Naive thymus-derived CD4-positive, alpha-beta T cell (primary cell): ENCODE data around the gene MRPL49. TPM values are rescaled to one million over a fixed set of nuclear protein-coding genes. Genes with fewer than 3 reads are reported as not detected.
A peak's percentile ranks its signal among the peaks of the same experiment; 100 is the strongest.

ENCODE experiments used
- ATAC-seq: fragments of 150-1000 bp; cut with Tn5 transposase; 2 replicates; pipeline ENCODE4 v1.10.0; 2021; ENCODE audit warnings: mild to moderate bottlenecking, moderate library complexity
- CTCF ChIA-PET: fragments of 350-600 bp; sonication (Branson Sonifier 250); formaldehyde crosslinking; loops from one replicate; lab custom pipeline; 2021; ENCODE audit warnings: antibody characterized with exemption; lab: Charles Lee
- POLR2A ChIA-PET: fragments of 350-600 bp; sonication (Branson Sonifier 250); formaldehyde crosslinking; loops from one replicate; lab custom pipeline; 2021; ENCODE audit warnings: antibody characterized with exemption, inconsistent platforms; lab: Charles Lee
- DNase-seq, 9 donors: peaks; one replicate each; pipeline versions ENCODE4 v3.0.0 to v3.0.0-alpha.2; 2020 to 2022; ENCODE audit warnings: mixed read lengths in 1 of 9
- H3K27ac ChIP-seq: one replicate; pipeline ENCODE4 v1.7.0; 2013; ENCODE audit warnings: mild to moderate bottlenecking, low read depth, low read length, moderate library complexity
- H3K27me3 ChIP-seq, 2 donors: one replicate each; pipeline ENCODE4 v1.7.0; 2013; ENCODE audit warnings: low read length in 2 of 2, mild to moderate bottlenecking in 2 of 2, moderate library complexity in 2 of 2; ENCODE audit not compliant: control insufficient read depth in 2 of 2, insufficient read depth in 2 of 2
- H3K36me3 ChIP-seq, 3 experiments: 1 replicate in 2 of 3; 2 replicates in 1 of 3; pipeline ENCODE4 v1.7.0; 2013; ENCODE audit warnings: low read length in 3 of 3, mild to moderate bottlenecking in 3 of 3, moderate library complexity in 1 of 3; ENCODE audit not compliant: insufficient read depth in 3 of 3, control insufficient read depth in 2 of 3
- H3K4me1 ChIP-seq, 2 donors: one replicate each; pipeline ENCODE4 v1.7.0; 2013; ENCODE audit warnings: low read length in 2 of 2, mild to moderate bottlenecking in 2 of 2, moderate library complexity in 1 of 2; ENCODE audit not compliant: control insufficient read depth in 2 of 2, insufficient read depth in 2 of 2
- H3K4me3 ChIP-seq: 2 replicates; pipeline ENCODE4 v1.7.0; 2013; ENCODE audit warnings: mild to moderate bottlenecking, low read length
- H3K9me3 ChIP-seq, 3 experiments: 1 replicate in 2 of 3; 2 replicates in 1 of 3; pipeline ENCODE4 v1.7.0; 2013; ENCODE audit warnings: low read length in 3 of 3; ENCODE audit not compliant: control insufficient read depth in 2 of 3
- H3K27ac Mint-ChIP-seq, 9 donors: one replicate each; pipeline ENCODE4 v1.8.0; 2020 to 2022; ENCODE audit warnings: mixed read lengths in 9 of 9, mild to moderate bottlenecking in 8 of 9, moderate library complexity in 5 of 9, inconsistent platforms in 2 of 9
- H3K27me3 Mint-ChIP-seq, 5 donors: one replicate each; pipeline ENCODE4 v1.8.0; 2021 to 2022; ENCODE audit warnings: mixed read lengths in 5 of 5, mild to moderate bottlenecking in 1 of 5
- H3K36me3 Mint-ChIP-seq, 5 donors: one replicate each; pipeline ENCODE4 v1.8.0; 2020 to 2022; ENCODE audit warnings: mixed read lengths in 5 of 5, mild to moderate bottlenecking in 3 of 5, inconsistent platforms in 1 of 5
- H3K4me1 Mint-ChIP-seq, 7 donors: one replicate each; pipeline ENCODE4 v1.8.0; 2020 to 2022; ENCODE audit warnings: mixed read lengths in 7 of 7, mild to moderate bottlenecking in 3 of 7, inconsistent platforms in 1 of 7
- H3K4me3 Mint-ChIP-seq, 10 donors: one replicate each; pipeline ENCODE4 v1.8.0; 2020 to 2022; ENCODE audit warnings: mild to moderate bottlenecking in 10 of 10, mixed read lengths in 10 of 10, moderate library complexity in 6 of 10, inconsistent platforms in 2 of 10
- H3K9me3 Mint-ChIP-seq, 11 donors: one replicate each; pipeline ENCODE4 v1.8.0; 2020 to 2022; ENCODE audit warnings: mixed read lengths in 11 of 11, mild to moderate bottlenecking in 4 of 11, inconsistent platforms in 1 of 11, moderate library complexity in 1 of 11
- intact Hi-C, 2 donors: fragments of 100-400 bp; cut with micrococcal nuclease; formaldehyde crosslinking; loops; one replicate each; pipeline ENCODE4 v1.15.1; 2023
- polyA plus RNA-seq, 2 donors: library from polyadenylated mRNA; unstranded; fragments of 300-500 nt; fragmentation: Illumina TruSeq; gene quantifications; one replicate each; pipeline ENCODE4 v1.2.3, GENCODE V29; 2021
- total RNA-seq, 6 experiments: library from RNA in 5 of 6; stranded (reverse) in 5 of 6; gene quantifications; 1 replicate in 5 of 6; 2 replicates in 1 of 6; pipeline ENCODE4 v1.2.3 and lab custom pipeline; 2021 to 2026

The MRPL49 gene
- total and polyA plus RNA-seq, 7 experiments from 2014 or later, result 38.1 to 102 (median 62.9) TPM

- Mint-ChIP-seq H3K27me3 (peaks cover 0 to 4% (median 0%) of the 10 kb centered on the region in 5 donors), H3K27ac (peak overlapping the region in 2 of 9 donors; percentile 10 to 36), H3K9me3 (peaks cover 0 to 8% (median 0%) of the 10 kb centered on the region in 11 donors), H3K4me3 (peak overlapping the region in 1 of 10 donors; percentile 25), H3K36me3 (peaks cover 0 to 22% (median 17%) of the 10 kb centered on the region in 5 donors), H3K4me1 (peaks cover 20 to 34% (median 27%) of the 10 kb centered on the region in 7 donors)
- ATAC-seq (no peak), DNase-seq (no peak)
- Histone ChIP-seq H3K27ac (no peak overlapping the region), H3K9me3 (no peaks in the 10 kb centered on the region), H3K4me1 (peaks cover 13 to 14% of the 10 kb centered on the region in 2 donors), H3K36me3 (peaks cover 0 to 43% (median 11%) of the 10 kb centered on the region in 3 experiments), H3K4me3 (no peak overlapping the region), H3K27me3 (no peaks in the 10 kb centered on the region)
- CTCF ChIA-PET, result no interaction called here
- POLR2A ChIA-PET, result interaction anchor here (0.6 to 3.2 kb wide), 3 partner anchors 34 to 325 kb away, joined by 3 to 22 read pairs (median 12); partner anchors contain the start of genes FAU, MRPL49 and SYVN1
- intact Hi-C loops, result loop anchor here in 1 of 2 donors (10.0 kb wide), 1 partner anchor 242 kb away; the partner anchor contains the start of gene CDC42BPG
Observed at GRCh38 chr11:65087216-65087615, 34.9 kb upstream of the MRPL49 start.

DNA sequence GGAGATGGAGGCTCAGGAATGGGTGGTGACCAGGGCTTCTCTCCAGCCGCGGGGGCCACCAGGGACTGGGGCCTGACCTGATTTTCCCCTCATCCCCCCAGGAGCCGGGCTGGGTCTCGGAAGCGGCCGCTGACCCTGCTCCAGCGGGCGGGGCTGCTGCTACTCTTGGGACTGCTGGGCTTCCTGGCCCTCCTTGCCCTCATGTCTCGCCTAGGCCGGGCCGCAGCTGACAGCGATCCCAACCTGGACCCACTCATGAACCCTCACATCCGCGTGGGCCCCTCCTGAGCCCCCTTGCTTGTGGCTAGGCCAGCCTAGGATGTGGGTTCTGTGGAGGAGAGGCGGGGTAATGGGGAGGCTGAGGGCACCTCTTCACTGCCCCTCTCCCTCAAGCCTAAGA, 34.3 kb upstream of the MRPL49 start:
- Mint-ChIP-seq H3K4me1 (peaks cover 20 to 33% (median 25%) of the 10 kb centered on the region in 7 donors), H3K27me3 (peaks cover 0 to 4% (median 0%) of the 10 kb centered on the region in 5 donors), H3K9me3 (peaks cover 0 to 8% (median 0%) of the 10 kb centered on the region in 11 donors), H3K4me3 (no peak overlapping the region), H3K27ac (peak overlapping the region in 1 of 9 donors; percentile 10), H3K36me3 (peaks cover 0 to 22% (median 17%) of the 10 kb centered on the region in 5 donors)
- Histone ChIP-seq H3K4me3 (no peak overlapping the region), H3K27me3 (no peaks in the 10 kb centered on the region), H3K4me1 (peaks cover 13 to 14% of the 10 kb centered on the region in 2 donors), H3K9me3 (no peaks in the 10 kb centered on the region), H3K27ac (no peak overlapping the region), H3K36me3 (peaks cover 0 to 43% (median 11%) of the 10 kb centered on the region in 3 experiments)
- CTCF ChIA-PET, result no interaction called here
- POLR2A ChIA-PET, result interaction anchor here (3.2 kb wide), 1 partner anchor 34 kb away, joined by 22 read pairs; the partner anchor contains the start of genes FAU and MRPL49
- intact Hi-C loops, result loop anchor here in 1 of 2 donors (10.0 kb wide), 1 partner anchor 243 kb away; the partner anchor contains the start of gene CDC42BPG
- DNase-seq, result no peak
- ATAC-seq, result no peak

GRCh38 chr11:65089621-65090020, 32.5 kb upstream of the MRPL49 start:
- POLR2A ChIA-PET, result interaction anchor here (0.8 to 1.4 kb wide), 2 partner anchors 14 to 27 kb away, joined by 3 to 4 read pairs; no protein-coding TSS in a partner anchor

DNA sequence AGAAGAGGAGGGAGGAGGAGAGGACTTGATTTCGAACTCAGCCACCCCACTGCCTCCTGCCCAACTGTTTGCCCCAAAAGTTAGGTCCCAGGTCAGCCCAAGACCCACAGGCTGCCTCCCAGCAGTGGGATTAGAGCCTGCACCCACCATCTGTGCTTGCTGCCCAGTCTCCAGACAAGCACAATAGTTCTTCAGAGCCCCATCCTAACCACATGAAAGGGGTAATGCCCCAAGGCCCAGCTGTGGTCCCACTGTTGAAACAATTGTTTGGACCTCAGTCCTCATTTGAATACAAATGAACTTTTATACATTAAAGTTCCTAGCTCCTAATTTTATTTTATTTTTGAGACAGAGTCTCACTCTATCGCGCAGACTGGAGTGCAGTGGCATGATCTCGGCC, 31.5 kb upstream of the MRPL49 start:
- Histone ChIP-seq H3K27me3 (no peaks in the 10 kb centered on the region), H3K36me3 (peaks cover 0 to 41% (median 6%) of the 10 kb centered on the region in 3 experiments), H3K9me3 (no peaks in the 10 kb centered on the region), H3K27ac (no peak overlapping the region), H3K4me3 (no peak overlapping the region), H3K4me1 (peaks cover 1% of the 10 kb centered on the region in 2 donors)
- ChIA-PET POLR2A (interaction anchor here (1.1 to 1.6 kb wide), 3 partner anchors 13 to 44 kb away, joined by 4 to 5 read pairs (median 4); partner anchors contain the start of gene SYVN1), CTCF (interaction anchor here (0.8 to 1.3 kb wide), 2 partner anchors 18 to 23 kb away, joined by 3 read pairs; no protein-coding TSS in a partner anchor)
- Mint-ChIP-seq H3K27me3 (no peaks in the 10 kb centered on the region), H3K9me3 (no peaks in the 10 kb centered on the region), H3K4me3 (no peak overlapping the region), H3K4me1 (peaks cover 4 to 7% (median 5%) of the 10 kb centered on the region in 7 donors), H3K36me3 (peaks cover 0 to 20% (median 10%) of the 10 kb centered on the region in 5 donors), H3K27ac (no peak overlapping the region)
- intact Hi-C loops, result no loop called here
- DNase-seq (no peak), ATAC-seq (no peak)

More at GRCh38 chr11:65089621-65090020, 32.5 kb upstream of the MRPL49 start:
- no peak overlapping the region for H3K4me3 ChIP-seq
- CTCF ChIA-PET, result interaction anchor here (1.2 to 1.3 kb wide), 2 partner anchors 24 to 29 kb away, joined by 3 to 4 read pairs; no protein-coding TSS in a partner anchor
- no peaks in the 10 kb centered on the region for H3K9me3 ChIP-seq
- no peaks in the 10 kb centered on the region for H3K27me3 ChIP-seq
- peaks cover 0 to 3% (median 0%) of the 10 kb centered on the region in 11 donors for H3K9me3 Mint-ChIP-seq
- H3K36me3 ChIP-seq, result peaks cover 0 to 43% (median 11%) of the 10 kb centered on the region in 3 experiments
- ATAC-seq (no peak), DNase-seq (no peak)
- peaks cover 0 to 22% (median 12%) of the 10 kb centered on the region in 5 donors for H3K36me3 Mint-ChIP-seq
- intact Hi-C loops, result loop anchor here in 1 of 2 donors (10.0 kb wide), 1 partner anchor 245 kb away; the partner anchor contains the start of gene CDC42BPG
- H3K4me3 Mint-ChIP-seq, result no peak overlapping the region
- H3K27ac Mint-ChIP-seq, result no peak overlapping the region
- peaks cover 7 to 15% (median 12%) of the 10 kb centered on the region in 7 donors for H3K4me1 Mint-ChIP-seq
- H3K27ac ChIP-seq, result no peak overlapping the region
- H3K27me3 Mint-ChIP-seq, result no peaks in the 10 kb centered on the region
- H3K4me1 ChIP-seq, result peaks cover 6 to 9% of the 10 kb centered on the region in 2 donors

- peak overlapping the region; percentile 89 to 98 (median 97) for H3K27ac Mint-ChIP-seq
- H3K36me3 Mint-ChIP-seq, result peaks cover 0 to 4% (median 0%) of the 10 kb centered on the region in 5 donors
- ChIA-PET POLR2A (interaction anchor here (0.9 to 7.3 kb wide), 12 partner anchors 10 to 471 kb away, joined by 3 to 75 read pairs (median 5); partner anchors contain the start of genes FAU, MRPL49, SAC3D1 and SNX15), CTCF (no interaction called here)
- H3K27me3 Mint-ChIP-seq, result no peaks in the 10 kb centered on the region
- no peaks in the 10 kb centered on the region for H3K9me3 Mint-ChIP-seq
- peak overlapping the region; percentile 83 to 97 (median 94) for H3K4me3 Mint-ChIP-seq
- no peak for DNase-seq
- no peaks in the 10 kb centered on the region for H3K27me3 ChIP-seq
- peaks cover 8 to 28% (median 18%) of the 10 kb centered on the region in 7 donors for H3K4me1 Mint-ChIP-seq
- peak overlapping the region; percentile 88 for H3K27ac ChIP-seq
- peaks cover 0 to 6% (median 5%) of the 10 kb centered on the region in 3 experiments for H3K36me3 ChIP-seq
- peaks cover 9 to 15% of the 10 kb centered on the region in 2 donors for H3K4me1 ChIP-seq
- peak overlapping the region; percentile 92 for H3K4me3 ChIP-seq
- intact Hi-C loops, result loop anchor here in 1 of 2 donors (5.0 kb wide), 2 partner anchors 178 to 238 kb away; partner anchors contain the start of gene ATG2A
- H3K9me3 ChIP-seq, result no peaks in the 10 kb centered on the region
- ATAC-seq, result no peak
Observed at GRCh38 chr11:65095427-65095826, 26.7 kb upstream of the MRPL49 start.
